KOPT-K1 (cell line): ENCODE data around the gene UBE4B.
"Not testable (repeated sequence)": the region's sequence is repeated elsewhere in the genome, so short reads cannot be mapped to it uniquely, and the experiment has no call there.

Experiments
- H3K27ac ChIP-seq: fragments of 200-600 bp; sonication (generic); 2 replicates; pipeline ENCODE4 v1.5.1; 2016; ENCODE audit warnings: antibody characterized with exemption, mild to moderate bottlenecking, low read depth, low read length; ENCODE audit not compliant: poor library complexity, severe bottlenecking
- H3K36me3 ChIP-seq: fragments of 200-600 bp; sonication (generic); 2 replicates; pipeline ENCODE4 v1.5.1; 2017; ENCODE audit warnings: antibody characterized with exemption, mild to moderate bottlenecking, low read length, moderate library complexity; ENCODE audit not compliant: insufficient read depth
- H3K9me3 ChIP-seq: fragments of 200-600 bp; sonication (generic); 2 replicates; pipeline ENCODE4 v1.5.1; 2017; ENCODE audit warnings: antibody characterized with exemption, low read length, mild to moderate bottlenecking; ENCODE audit not compliant: insufficient read depth, poor library complexity, severe bottlenecking

Gene UBE4B

GRCh38 chr1:10179406-10180091 lies 146.8 kb downstream of the UBE4B start:
- peaks cover 24% of the 10 kb centered on the region for H3K36me3 ChIP-seq
- H3K9me3 ChIP-seq = no peaks in the 10 kb centered on the region
- H3K27ac ChIP-seq = no peak overlapping the region

DNA sequence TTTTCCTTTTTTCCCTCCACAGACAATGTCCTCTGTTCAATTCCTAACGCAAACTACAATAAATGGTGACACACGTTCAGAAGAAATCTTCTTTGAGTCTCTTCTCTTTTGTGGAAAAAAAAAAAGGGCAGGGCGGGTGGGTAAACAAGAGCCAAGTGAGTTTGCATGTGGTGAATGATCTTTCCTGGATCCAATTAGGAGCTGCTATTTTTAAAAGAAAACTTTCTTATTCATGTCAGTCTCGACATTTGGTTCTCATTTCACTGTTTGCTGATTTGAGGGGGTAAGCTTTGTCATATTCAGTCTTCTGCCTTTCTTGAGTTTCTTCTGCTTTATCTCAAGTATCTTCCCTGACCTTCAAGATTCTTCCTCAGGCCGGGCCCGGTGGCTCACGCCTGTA lies 148.4 kb downstream of the UBE4B start:
- H3K27ac ChIP-seq = no peak overlapping the region

DNA sequence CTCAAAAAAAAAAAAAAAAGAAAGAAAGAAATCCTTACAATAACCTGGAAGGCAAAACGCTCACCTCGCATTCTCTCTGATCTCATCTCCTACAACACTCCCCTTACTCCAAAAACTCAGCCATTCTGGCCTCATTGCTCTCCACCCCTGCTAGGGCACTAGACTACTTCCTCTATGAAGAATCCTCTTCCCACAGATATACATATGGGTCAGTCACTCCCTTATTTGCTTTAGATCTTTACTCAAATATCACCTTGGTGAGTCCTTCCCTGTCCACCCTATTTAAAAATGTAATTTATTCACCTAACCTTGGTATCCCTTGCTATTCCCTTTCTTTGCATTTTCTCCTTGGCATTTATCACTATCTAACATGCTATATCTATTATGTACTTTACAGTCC lies 153.0 kb downstream of the UBE4B start:
- Histone ChIP-seq H3K27ac (no peak overlapping the region), H3K9me3 (no peaks in the 10 kb centered on the region), H3K36me3 (peaks cover 2% of the 10 kb centered on the region)

More for the DNA sequence above, 148.4 kb downstream of the UBE4B start:
- no peaks in the 10 kb centered on the region for H3K9me3 ChIP-seq
- peaks cover 24% of the 10 kb centered on the region for H3K36me3 ChIP-seq

- Histone ChIP-seq H3K9me3 (no peaks in the 10 kb centered on the region), H3K36me3 (no peaks in the 10 kb centered on the region), H3K27ac (no peak overlapping the region)
These were observed 153.7 kb downstream of the UBE4B start for GRCh38 chr1:10186331-10187025.

GRCh38 chr1:10187026-10187334 lies 154.2 kb downstream of the UBE4B start:
- H3K36me3 ChIP-seq = no peaks in the 10 kb centered on the region
- no peaks in the 10 kb centered on the region for H3K9me3 ChIP-seq
- no peak overlapping the region for H3K27ac ChIP-seq

- no peaks in the 10 kb centered on the region for H3K9me3 ChIP-seq
- H3K27ac ChIP-seq = no peak overlapping the region
These were observed 155.4 kb downstream of the UBE4B start for GRCh38 chr1:10188133-10188650.

DNA sequence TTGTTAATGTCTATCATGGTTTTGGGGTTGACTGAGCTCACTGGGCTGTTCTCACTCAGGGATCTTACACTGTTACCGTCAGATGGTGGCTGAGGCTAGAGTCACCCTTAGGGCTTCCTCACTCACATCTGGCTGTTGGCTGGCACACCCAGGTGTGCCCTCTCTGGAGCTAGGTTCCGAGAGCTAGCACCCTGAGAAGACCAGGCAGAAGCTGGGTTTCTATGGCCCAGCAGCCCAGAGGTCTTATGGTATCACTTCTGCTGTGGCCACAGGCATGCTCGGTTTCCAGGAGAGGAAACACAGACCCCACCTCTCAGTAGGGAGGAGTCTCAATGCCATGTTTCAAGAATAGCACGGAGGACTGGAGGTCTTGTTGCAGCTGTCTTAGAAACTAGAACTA lies 156.9 kb downstream of the UBE4B start:
- Histone ChIP-seq H3K36me3 (no peaks in the 10 kb centered on the region), H3K27ac (no peak overlapping the region), H3K9me3 (no peaks in the 10 kb centered on the region)

More at GRCh38 chr1:10188133-10188650, 155.4 kb downstream of the UBE4B start:
- no peaks in the 10 kb centered on the region for H3K36me3 ChIP-seq

GRCh38 chr1:10192263-10192662 lies 159.5 kb downstream of the UBE4B start:
- Histone ChIP-seq H3K36me3 (no peaks in the 10 kb centered on the region), H3K9me3 (no peaks in the 10 kb centered on the region), H3K27ac (no peak overlapping the region)

- Histone ChIP-seq H3K36me3 (no peaks in the 10 kb centered on the region), H3K9me3 (no peaks in the 10 kb centered on the region), H3K27ac (no peak overlapping the region)
These were observed 160.5 kb downstream of the UBE4B start for GRCh38 chr1:10193288-10193687.

DNA sequence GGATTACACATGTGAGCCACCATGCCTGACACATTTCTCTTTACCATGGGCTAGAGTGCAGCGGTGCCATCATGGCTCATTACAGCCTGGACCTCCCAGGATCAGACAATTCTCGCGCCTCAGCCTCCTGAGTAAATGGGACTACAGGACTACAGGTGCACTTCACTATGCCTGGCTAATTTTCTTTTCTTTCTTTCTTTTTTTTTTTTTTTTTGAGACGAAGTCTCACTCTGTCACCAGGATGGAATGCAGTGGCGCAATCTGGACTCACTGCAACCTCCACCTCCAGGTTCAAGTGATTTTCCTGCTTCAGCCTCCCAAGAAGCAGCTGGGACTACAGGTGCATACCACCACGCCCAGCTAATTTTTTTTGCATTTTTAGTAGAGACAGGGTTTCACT lies 162.8 kb downstream of the UBE4B start:
- no peaks in the 10 kb centered on the region for H3K36me3 ChIP-seq
- H3K9me3 ChIP-seq = no peaks in the 10 kb centered on the region
- no peak overlapping the region for H3K27ac ChIP-seq

GRCh38 chr1:10196976-10197375 lies 164.2 kb downstream of the UBE4B start:
- H3K27ac ChIP-seq = no peak overlapping the region
- no peaks in the 10 kb centered on the region for H3K9me3 ChIP-seq
- H3K36me3 ChIP-seq = no peaks in the 10 kb centered on the region

DNA sequence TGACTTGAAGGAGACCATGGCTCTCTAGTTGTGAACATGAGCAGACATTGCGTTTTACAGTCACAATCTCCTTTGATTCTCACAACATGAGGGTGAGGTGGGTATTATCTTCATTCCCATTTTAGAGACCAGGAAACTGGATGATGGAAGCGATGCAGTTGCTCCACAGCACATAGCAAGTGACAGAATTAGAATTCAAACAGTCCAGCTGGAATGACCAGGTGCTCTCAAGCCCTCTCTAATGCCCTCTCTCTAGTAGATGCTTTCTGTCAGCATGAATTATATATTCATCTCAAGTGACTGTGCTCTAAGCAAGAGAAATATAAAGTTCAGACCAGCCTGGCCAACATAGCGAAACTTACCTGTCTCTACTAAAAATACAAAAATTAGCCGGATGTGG lies 167.9 kb downstream of the UBE4B start:
- Histone ChIP-seq H3K36me3 (no peaks in the 10 kb centered on the region), H3K27ac (no peak overlapping the region), H3K9me3 (no peaks in the 10 kb centered on the region)

DNA sequence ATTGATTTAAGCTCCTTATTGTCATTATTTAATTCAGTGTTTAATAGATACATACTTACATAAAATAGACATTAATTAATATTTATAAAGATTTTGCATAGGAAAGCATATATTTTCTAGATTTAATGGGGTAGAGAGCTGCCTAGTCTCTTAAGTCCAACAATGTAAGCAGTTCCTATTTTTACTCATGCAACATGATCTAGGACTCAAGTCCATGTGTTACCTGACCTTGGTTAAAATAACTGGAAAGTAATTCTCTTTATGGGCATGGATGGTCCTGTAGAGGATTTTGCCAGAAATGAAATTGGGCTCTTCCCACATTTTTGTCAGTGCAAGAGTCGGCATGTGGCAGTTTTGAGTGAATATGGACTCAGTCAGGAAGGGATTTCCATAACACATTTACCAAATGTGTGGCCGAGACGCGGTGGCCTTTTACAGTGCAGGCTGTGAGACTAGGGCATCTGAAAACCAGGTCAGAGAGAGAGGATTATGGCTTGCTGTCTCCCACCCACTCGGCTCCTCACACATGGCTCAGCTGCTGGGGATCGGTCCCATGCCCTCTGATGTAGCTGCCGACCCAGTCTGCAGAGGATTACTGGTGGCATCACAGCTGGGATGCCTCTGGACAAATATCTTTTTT lies 171.4 kb downstream of the UBE4B start:
- Histone ChIP-seq H3K36me3 (no peaks in the 10 kb centered on the region), H3K27ac (no peak overlapping the region), H3K9me3 (no peaks in the 10 kb centered on the region)

- not testable (repeated sequence) for H3K36me3 ChIP-seq, H3K9me3 ChIP-seq, H3K27ac ChIP-seq
These were observed 172.4 kb downstream of the UBE4B start for GRCh38 chr1:10205206-10205605.

DNA sequence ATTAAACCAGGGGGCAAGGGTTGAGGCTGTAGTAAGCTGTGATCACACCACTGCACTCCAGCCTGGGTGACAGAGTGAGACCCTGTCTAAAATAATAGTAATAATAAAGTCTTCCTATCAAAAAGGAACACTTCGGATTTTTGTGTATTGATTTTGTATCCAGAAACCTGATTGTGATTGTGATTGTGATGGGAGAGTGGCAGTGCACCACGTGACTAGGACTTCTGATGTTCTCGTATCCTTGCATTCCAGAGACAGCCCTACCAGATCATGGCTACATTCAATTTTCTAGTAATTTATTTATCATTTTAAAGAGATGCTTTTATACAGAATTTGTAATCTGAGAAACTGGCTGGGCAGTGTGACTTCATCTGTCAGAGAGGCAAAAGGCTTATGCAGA lies 175.1 kb downstream of the UBE4B start:
- Histone ChIP-seq H3K27ac (no peak overlapping the region), H3K36me3 (no peaks in the 10 kb centered on the region), H3K9me3 (no peaks in the 10 kb centered on the region)
